ENCODE results near the gene ATIC.
A peak's percentile ranks its signal among the peaks of the same experiment; 100 is the strongest.
"Not testable (repeated sequence)": the region's sequence is repeated elsewhere in the genome, so short reads cannot be mapped to it uniquely, and the experiment has no call there.

The ATIC gene

GRCh38 chr2:215311625-215312396 is at the start of gene ATIC:
TSS of gene ATIC (plus strand) at chr2:215312059. CDS start at chr2:215312143, 84 bp downstream.
- peak; percentile 85 for DNase-seq

GRCh38 chr2:215262303-215262702 is 49.6 kb upstream of the ATIC start:
- no peak for DNase-seq

GRCh38 chr2:215262741-215263362 is 49.0 kb upstream of the ATIC start:
- no peak for DNase-seq

- no peak for DNase-seq
These were observed 47.5 kb upstream of the ATIC start for GRCh38 chr2:215264374-215264773.

- DNase-seq = peak; percentile 55
These were observed 42.3 kb upstream of the ATIC start for GRCh38 chr2:215269397-215270117.

GRCh38 chr2:215270118-215270451 is 41.8 kb upstream of the ATIC start:
- no peak for DNase-seq

- DNase-seq = no peak
These were observed 40.4 kb upstream of the ATIC start for GRCh38 chr2:215271446-215271845.

GRCh38 chr2:215272918-215273317 is 38.9 kb upstream of the ATIC start:
- DNase-seq = no peak

GRCh38 chr2:215274829-215275228 is 37.0 kb upstream of the ATIC start:
- DNase-seq = no peak

- DNase-seq = no peak
These were observed 36.0 kb upstream of the ATIC start for GRCh38 chr2:215275824-215276223.

GRCh38 chr2:215277944-215278343 is 33.9 kb upstream of the ATIC start:
- DNase-seq = no peak

- DNase-seq = no peak
These were observed 31.5 kb upstream of the ATIC start for GRCh38 chr2:215280326-215280725.

GRCh38 chr2:215283221-215283620 is 28.6 kb upstream of the ATIC start:
- DNase-seq = no peak

- no peak for DNase-seq
These were observed 25.6 kb upstream of the ATIC start for GRCh38 chr2:215286309-215286708.

GRCh38 chr2:215288112-215288815 is 23.6 kb upstream of the ATIC start:
- no peak for DNase-seq

- no peak for DNase-seq
These were observed 20.8 kb upstream of the ATIC start for GRCh38 chr2:215290980-215291599.

- no peak for DNase-seq
These were observed 18.0 kb upstream of the ATIC start for GRCh38 chr2:215293879-215294278.

GRCh38 chr2:215299337-215299859 is 12.5 kb upstream of the ATIC start:
- no peak for DNase-seq

GRCh38 chr2:215301994-215302393 is 9.9 kb upstream of the ATIC start:
- no peak for DNase-seq

- DNase-seq = not testable (repeated sequence)
These were observed 617 bp upstream of the ATIC start for GRCh38 chr2:215311259-215311624.

- DNase-seq = no peak
These were observed 1.4 kb downstream of the ATIC start for GRCh38 chr2:215313255-215313613.

GRCh38 chr2:215314896-215315295 is 3.0 kb downstream of the ATIC start:
- DNase-seq = no peak

GRCh38 chr2:215315301-215315700 is 3.4 kb downstream of the ATIC start:
- DNase-seq = no peak
